GM12878 (cell line): ENCODE measurements around the gene ADGRF1.

ENCODE experiments used
- EP300 ChIP-seq, 2 experiments: fragments of 150-350 bp in 1 of 2; IDR thresholded peaks; 2 replicates each; pipeline ENCODE4 v1.6.1; 2011 to 2012; ENCODE audit warnings: low read depth in 2 of 2, low read length in 2 of 2, borderline replicate concordance in 1 of 2, improper control_type of control experiment in 1 of 2, inconsistent platforms in 1 of 2; ENCODE audit not compliant: control insufficient read depth in 1 of 2
- EZH2 ChIP-seq: IDR thresholded peaks from 2 replicates; pipeline ENCODE4 v1.6.1; 2012; ENCODE audit warnings: low read depth, mild to moderate bottlenecking, control low read depth, inconsistent platforms, low read length, borderline replicate concordance; ENCODE audit not compliant: control insufficient read depth
- JUND ChIP-seq: IDR thresholded peaks from 2 replicates; pipeline ENCODE4 v1.6.1; 2012; ENCODE audit warnings: low read depth, mild to moderate bottlenecking, low read length, improper control_type of control experiment, moderate library complexity
- MYC ChIP-seq: IDR thresholded peaks from 2 replicates; pipeline ENCODE4 v1.6.1; 2011; ENCODE audit warnings: mild to moderate bottlenecking, low read length, moderate library complexity, inconsistent platforms; ENCODE audit not compliant: insufficient read depth, insufficient replicate concordance, insufficient read length, severe bottlenecking
- RCOR1 ChIP-seq: conservative IDR thresholded peaks from 2 replicates; pipeline ENCODE4 v1.6.1; 2012; ENCODE audit warnings: low read depth, low read length, improper control_type of control experiment
- SMARCA5 ChIP-seq: fragments of 450-650 bp; IDR thresholded peaks from 2 replicates; pipeline ENCODE4 v1.6.1; 2017; ENCODE audit warnings: mild to moderate bottlenecking
- SMC3 ChIP-seq: IDR thresholded peaks from 2 replicates; pipeline ENCODE4 v1.6.1; 2011; ENCODE audit warnings: low read length, improper control_type of control experiment, borderline replicate concordance
- SRF ChIP-seq, 2 experiments: IDR thresholded peaks; 2 replicates each; pipeline ENCODE4 v1.6.1; 2011; ENCODE audit warnings: low read depth in 2 of 2, low read length in 2 of 2, mild to moderate bottlenecking in 1 of 2, moderate library complexity in 1 of 2
- TCF12 ChIP-seq: IDR thresholded peaks from 2 replicates; pipeline ENCODE4 v1.6.1; 2011; ENCODE audit warnings: low read depth, mild to moderate bottlenecking, low read length
- TCF3 ChIP-seq: IDR thresholded peaks from 2 replicates; pipeline ENCODE4 v1.6.1; 2012; ENCODE audit warnings: low read depth, mild to moderate bottlenecking, low read length, borderline replicate concordance; ENCODE audit not compliant: insufficient read depth
- USF2 ChIP-seq: IDR thresholded peaks from 2 replicates; pipeline ENCODE4 v1.6.1; 2011; ENCODE audit warnings: low read depth, low read length, improper control_type of control experiment, borderline replicate concordance
- ZBTB4 ChIP-seq: fragments of 450-650 bp; formaldehyde crosslinking; IDR thresholded peaks from 2 replicates; pipeline ENCODE4 v1.4.0; 2022; ENCODE audit warnings: mild to moderate bottlenecking, moderate library complexity
- TF ChIP-seq, protein P1 (sequence below): IDR thresholded peaks from 2 replicates; pipeline ENCODE4 v1.6.1; 2012; ENCODE audit warnings: low read depth, low read length, improper control_type of control experiment

GRCh38 chr6:47064274-47064673 is 22.1 kb upstream of the ADGRF1 start:
- no peak for TF ChIP-seq SRF (IDR thresholded peaks at IDR 0.05; ENCODE audit: low read depth in 2 of 2, low read length in 2 of 2)
- no peak for TF ChIP-seq ZBTB4 (CRISPR knock-in tag)
- no peak for TF ChIP-seq TCF12
- no peak for TF ChIP-seq MYC
- TF ChIP-seq RCOR1: no peak
- TF ChIP-seq EP300 (IDR thresholded peaks at IDR 0.05; ENCODE audit: borderline replicate concordance in 1 of 2, control insufficient read depth in 1 of 2, low read depth in 2 of 2, low read length in 2 of 2): no peak
- TF ChIP-seq USF2: no peak
- TF ChIP-seq, protein P1, sequence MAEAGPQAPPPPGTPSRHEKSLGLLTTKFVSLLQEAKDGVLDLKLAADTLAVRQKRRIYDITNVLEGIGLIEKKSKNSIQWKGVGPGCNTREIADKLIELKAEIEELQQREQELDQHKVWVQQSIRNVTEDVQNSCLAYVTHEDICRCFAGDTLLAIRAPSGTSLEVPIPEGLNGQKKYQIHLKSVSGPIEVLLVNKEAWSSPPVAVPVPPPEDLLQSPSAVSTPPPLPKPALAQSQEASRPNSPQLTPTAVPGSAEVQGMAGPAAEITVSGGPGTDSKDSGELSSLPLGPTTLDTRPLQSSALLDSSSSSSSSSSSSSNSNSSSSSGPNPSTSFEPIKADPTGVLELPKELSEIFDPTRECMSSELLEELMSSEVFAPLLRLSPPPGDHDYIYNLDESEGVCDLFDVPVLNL: no peak
- no peak for TF ChIP-seq TCF3
- TF ChIP-seq EZH2: no peak
- no peak for TF ChIP-seq JUND
- TF ChIP-seq SMC3: no peak
- no peak for TF ChIP-seq SMARCA5
